K562 (cell line): ENCODE data around the gene CAMK2N1. TPM values are rescaled to one million over a fixed set of nuclear protein-coding genes. Genes with fewer than 3 reads are reported as not detected.

ENCODE experiments used
- BMI1 ChIP-seq: fragments of 150-350 bp; IDR thresholded peaks from 2 replicates; pipeline ENCODE4 v1.6.1; 2014; ENCODE audit warnings: low read length
- MCM2 ChIP-seq: fragments of 450-650 bp; IDR thresholded peaks from 2 replicates; pipeline ENCODE4 v1.6.1; 2017; ENCODE audit warnings: low read depth, mild to moderate bottlenecking
- NELFE ChIP-seq: IDR thresholded peaks from 2 replicates; pipeline ENCODE4 v1.6.1; 2011; ENCODE audit warnings: mild to moderate bottlenecking; ENCODE audit not compliant: insufficient read depth, insufficient read length
- NFXL1 ChIP-seq: fragments of 450-650 bp; formaldehyde crosslinking; IDR thresholded peaks from 2 replicates; pipeline ENCODE4 v1.4.0; 2021; ENCODE audit warnings: mild to moderate bottlenecking
- PCBP2 ChIP-seq: fragments of 200-400 bp; formaldehyde crosslinking; IDR thresholded peaks from 2 replicates; pipeline ENCODE4 v1.6.1; 2018; ENCODE audit warnings: low read length, low read depth, mild to moderate bottlenecking, moderate library complexity; ENCODE audit not compliant: poor library complexity, severe bottlenecking
- POLR2AphosphoS2 ChIP-seq: IDR thresholded peaks from 2 replicates; pipeline ENCODE4 v1.6.1; 2012; ENCODE audit warnings: low read length, improper control_type of control experiment
- TARDBP ChIP-seq: fragments of 450-650 bp; IDR thresholded peaks from 2 replicates; pipeline ENCODE4 v1.6.1; 2016
- XRCC3 ChIP-seq: fragments of 450-650 bp; IDR thresholded peaks from 2 replicates; pipeline ENCODE4 v1.6.1; 2017; ENCODE audit warnings: mild to moderate bottlenecking, moderate library complexity
- ZFPM2 ChIP-seq: fragments of 250-450 bp; sonication (Bioruptor Pico); IDR thresholded peaks from 2 replicates; pipeline ENCODE4 v1.5.1; 2022; ENCODE audit warnings: mild to moderate bottlenecking
- ZNF217 ChIP-seq: sonication (generic); formaldehyde crosslinking; IDR thresholded peaks from 2 replicates; pipeline ENCODE4 v1.8.0; 2022; ENCODE audit warnings: mild to moderate bottlenecking, missing genetic modification reagents
- ZNF232 ChIP-seq: sonication (generic); formaldehyde crosslinking; IDR thresholded peaks from 2 replicates; pipeline ENCODE4 v1.8.0; 2022; ENCODE audit warnings: mild to moderate bottlenecking, missing genetic modification reagents
- ZNF436 ChIP-seq: fragments of 250-450, 450-650 bp; sonication (Bioruptor Pico); formaldehyde crosslinking; IDR thresholded peaks from 2 replicates; pipeline ENCODE4 v1.7.0; 2020; ENCODE audit warnings: mild to moderate bottlenecking
- ZNF75A ChIP-seq: fragments of 450-650 bp; formaldehyde crosslinking; IDR thresholded peaks from 2 replicates; pipeline ENCODE4 v1.4.0; 2020; ENCODE audit warnings: mild to moderate bottlenecking
- polyA plus RNA-seq, 8 experiments: library from polyadenylated mRNA; depleted of rRNA in 4 of 8; stranded (reverse) in 5 of 8; unstranded in 3 of 8; fragments of >200 nt; fragmentation: Nextera tagmentation in 2 of 8; fragmentation: Illumina TruSeq in 1 of 8; extraction: Ambion mirVana in 2 of 8; extraction: Trizol in 1 of 8; gene quantifications; 2 replicates each; pipeline versions ENCODE4 v1.2.1 to v1.2.3, GENCODE V29; 2011 to 2014; ENCODE audit warnings: inconsistent platforms in 1 of 8, missing spikeins in 1 of 8
- total RNA-seq, 7 experiments: library from RNA; depleted of rRNA in 6 of 7; stranded (reverse); fragments of >200 nt in 6 of 7; fragmentation: Illumina TruSeq in 2 of 7; extraction: Trizol in 2 of 7; gene quantifications; 2 replicates each; pipeline versions ENCODE4 v1.2.1 to v1.2.3, GENCODE V29; 2011 to 2021; ENCODE audit warnings: low replicate concordance in 1 of 7
- TF ChIP-seq, protein P1 (sequence below): IDR thresholded peaks from 3 replicates; pipeline ENCODE4 v1.6.1; 2011; ENCODE audit warnings: borderline replicate concordance, mild to moderate bottlenecking; ENCODE audit not compliant: insufficient read length, insufficient read depth
- TF ChIP-seq, protein P2 (sequence below): fragments of 450-650 bp; IDR thresholded peaks from one replicate; pipeline ENCODE4 v1.6.1; 2018; ENCODE audit warnings: mild to moderate bottlenecking, moderate library complexity; ENCODE audit not compliant: partially characterized antibody
- TF ChIP-seq, protein P3 (sequence below): fragments of 450-650 bp; IDR thresholded peaks from 2 replicates; pipeline ENCODE4 v1.6.1; 2016
- TF ChIP-seq, protein P4 (sequence below): fragments of 250-450 bp; sonication (Bioruptor Pico); IDR thresholded peaks from 2 replicates; pipeline ENCODE4 v1.8.0; 2022; ENCODE audit warnings: inconsistent platforms, mild to moderate bottlenecking, moderate library complexity, borderline replicate concordance
- TF ChIP-seq, protein P5 (sequence below): fragments of 250-450 bp; sonication (Bioruptor Pico); IDR thresholded peaks from 2 replicates; pipeline ENCODE4 v1.4.0; 2020; ENCODE audit warnings: borderline replicate concordance
- TF ChIP-seq, protein P6 (sequence below): fragments of 450-650 bp; IDR thresholded peaks from 2 replicates; pipeline ENCODE4 v1.6.1; 2016; ENCODE audit warnings: mild to moderate bottlenecking

CAMK2N1 gene
- total and polyA plus RNA-seq, 9 of the 15 experiments (the other 6 are each of a cell fraction or from before 2014, with no cell fraction given): 0.09 to 1.4 (median 0.34) TPM

DNA sequence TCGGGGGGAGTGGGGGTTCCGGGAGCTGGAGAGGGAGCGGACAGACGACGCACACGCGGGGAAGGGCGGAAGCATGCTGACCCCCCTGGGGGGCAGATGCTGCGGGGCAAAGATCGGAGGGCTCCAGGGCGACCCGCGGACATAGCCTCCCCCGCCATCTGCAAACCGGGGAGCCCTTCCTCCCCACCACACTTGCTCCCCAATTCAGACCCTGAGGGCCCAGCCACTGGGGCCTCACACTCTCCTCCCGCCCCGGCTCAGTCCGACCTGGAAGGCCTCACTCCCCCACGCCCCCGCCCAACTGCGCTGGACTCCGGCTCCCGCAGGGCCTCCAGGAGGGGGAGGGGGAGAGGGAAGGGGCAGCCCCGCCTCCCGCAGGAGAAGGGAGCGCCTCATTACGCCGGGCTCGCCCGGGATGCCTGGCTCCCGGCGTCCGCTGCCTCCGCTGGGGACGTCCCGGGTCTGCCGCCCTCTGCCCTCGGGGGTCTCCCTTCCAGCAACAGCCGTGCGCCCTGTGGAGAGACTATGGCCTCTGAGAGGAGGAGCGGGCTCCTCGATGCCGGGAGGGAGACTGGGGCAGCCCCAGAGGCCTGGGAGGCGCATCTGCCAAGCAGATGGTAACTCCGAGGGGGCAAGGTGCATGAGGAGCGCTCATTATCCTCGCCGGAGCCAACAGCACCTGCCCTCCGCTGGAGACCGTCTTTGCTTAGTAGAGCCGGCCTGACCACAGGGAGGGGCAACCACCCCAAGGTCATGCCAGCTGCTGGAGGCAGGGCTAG, 636 bp upstream of the CAMK2N1 start (continued):
- no peak for TF ChIP-seq BMI1
- no peak for TF ChIP-seq ZNF436
- no peak for TF ChIP-seq MCM2
- no peak for TF ChIP-seq NELFE
- TF ChIP-seq POLR2AphosphoS2: no peak
- TF ChIP-seq, protein P1, sequence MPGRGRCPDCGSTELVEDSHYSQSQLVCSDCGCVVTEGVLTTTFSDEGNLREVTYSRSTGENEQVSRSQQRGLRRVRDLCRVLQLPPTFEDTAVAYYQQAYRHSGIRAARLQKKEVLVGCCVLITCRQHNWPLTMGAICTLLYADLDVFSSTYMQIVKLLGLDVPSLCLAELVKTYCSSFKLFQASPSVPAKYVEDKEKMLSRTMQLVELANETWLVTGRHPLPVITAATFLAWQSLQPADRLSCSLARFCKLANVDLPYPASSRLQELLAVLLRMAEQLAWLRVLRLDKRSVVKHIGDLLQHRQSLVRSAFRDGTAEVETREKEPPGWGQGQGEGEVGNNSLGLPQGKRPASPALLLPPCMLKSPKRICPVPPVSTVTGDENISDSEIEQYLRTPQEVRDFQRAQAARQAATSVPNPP: no peak
- no peak for TF ChIP-seq ZNF75A
- TF ChIP-seq, protein P2, sequence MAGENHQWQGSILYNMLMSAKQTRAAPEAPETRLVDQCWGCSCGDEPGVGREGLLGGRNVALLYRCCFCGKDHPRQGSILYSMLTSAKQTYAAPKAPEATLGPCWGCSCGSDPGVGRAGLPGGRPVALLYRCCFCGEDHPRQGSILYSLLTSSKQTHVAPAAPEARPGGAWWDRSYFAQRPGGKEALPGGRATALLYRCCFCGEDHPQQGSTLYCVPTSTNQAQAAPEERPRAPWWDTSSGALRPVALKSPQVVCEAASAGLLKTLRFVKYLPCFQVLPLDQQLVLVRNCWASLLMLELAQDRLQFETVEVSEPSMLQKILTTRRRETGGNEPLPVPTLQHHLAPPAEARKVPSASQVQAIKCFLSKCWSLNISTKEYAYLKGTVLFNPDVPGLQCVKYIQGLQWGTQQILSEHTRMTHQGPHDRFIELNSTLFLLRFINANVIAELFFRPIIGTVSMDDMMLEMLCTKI: no peak
- no peak for TF ChIP-seq NFXL1 (CRISPR knock-in tag)
- no peak for TF ChIP-seq XRCC3
- TF ChIP-seq, protein P3, sequence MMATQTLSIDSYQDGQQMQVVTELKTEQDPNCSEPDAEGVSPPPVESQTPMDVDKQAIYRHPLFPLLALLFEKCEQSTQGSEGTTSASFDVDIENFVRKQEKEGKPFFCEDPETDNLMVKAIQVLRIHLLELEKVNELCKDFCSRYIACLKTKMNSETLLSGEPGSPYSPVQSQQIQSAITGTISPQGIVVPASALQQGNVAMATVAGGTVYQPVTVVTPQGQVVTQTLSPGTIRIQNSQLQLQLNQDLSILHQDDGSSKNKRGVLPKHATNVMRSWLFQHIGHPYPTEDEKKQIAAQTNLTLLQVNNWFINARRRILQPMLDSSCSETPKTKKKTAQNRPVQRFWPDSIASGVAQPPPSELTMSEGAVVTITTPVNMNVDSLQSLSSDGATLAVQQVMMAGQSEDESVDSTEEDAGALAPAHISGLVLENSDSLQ: no peak
- no peak for TF ChIP-seq ZNF217
- TF ChIP-seq, protein P4, sequence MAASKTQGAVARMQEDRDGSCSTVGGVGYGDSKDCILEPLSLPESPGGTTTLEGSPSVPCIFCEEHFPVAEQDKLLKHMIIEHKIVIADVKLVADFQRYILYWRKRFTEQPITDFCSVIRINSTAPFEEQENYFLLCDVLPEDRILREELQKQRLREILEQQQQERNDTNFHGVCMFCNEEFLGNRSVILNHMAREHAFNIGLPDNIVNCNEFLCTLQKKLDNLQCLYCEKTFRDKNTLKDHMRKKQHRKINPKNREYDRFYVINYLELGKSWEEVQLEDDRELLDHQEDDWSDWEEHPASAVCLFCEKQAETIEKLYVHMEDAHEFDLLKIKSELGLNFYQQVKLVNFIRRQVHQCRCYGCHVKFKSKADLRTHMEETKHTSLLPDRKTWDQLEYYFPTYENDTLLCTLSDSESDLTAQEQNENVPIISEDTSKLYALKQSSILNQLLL (CRISPR knock-in tag): no peak
- TF ChIP-seq PCBP2: no peak
- TF ChIP-seq, protein P5, sequence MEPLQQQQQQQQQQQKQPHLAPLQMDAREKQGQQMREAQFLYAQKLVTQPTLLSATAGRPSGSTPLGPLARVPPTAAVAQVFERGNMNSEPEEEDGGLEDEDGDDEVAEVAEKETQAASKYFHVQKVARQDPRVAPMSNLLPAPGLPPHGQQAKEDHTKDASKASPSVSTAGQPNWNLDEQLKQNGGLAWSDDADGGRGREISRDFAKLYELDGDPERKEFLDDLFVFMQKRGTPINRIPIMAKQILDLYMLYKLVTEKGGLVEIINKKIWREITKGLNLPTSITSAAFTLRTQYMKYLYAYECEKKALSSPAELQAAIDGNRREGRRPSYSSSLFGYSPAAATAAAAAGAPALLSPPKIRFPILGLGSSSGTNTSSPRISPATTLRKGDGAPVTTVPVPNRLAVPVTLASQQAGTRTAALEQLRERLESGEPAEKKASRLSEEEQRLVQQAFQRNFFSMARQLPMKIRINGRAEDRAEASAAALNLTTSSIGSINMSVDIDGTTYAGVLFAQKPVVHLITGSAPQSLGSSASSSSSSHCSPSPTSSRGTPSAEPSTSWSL: no peak
- no peak for TF ChIP-seq ZNF232 (CRISPR knock-in tag)
- 0 out of 2 replicates have a peak, but pooled peaks have one; percentile 36 for TF ChIP-seq TARDBP
- TF ChIP-seq ZFPM2 (CRISPR knock-in tag): no peak
- TF ChIP-seq, protein P6, sequence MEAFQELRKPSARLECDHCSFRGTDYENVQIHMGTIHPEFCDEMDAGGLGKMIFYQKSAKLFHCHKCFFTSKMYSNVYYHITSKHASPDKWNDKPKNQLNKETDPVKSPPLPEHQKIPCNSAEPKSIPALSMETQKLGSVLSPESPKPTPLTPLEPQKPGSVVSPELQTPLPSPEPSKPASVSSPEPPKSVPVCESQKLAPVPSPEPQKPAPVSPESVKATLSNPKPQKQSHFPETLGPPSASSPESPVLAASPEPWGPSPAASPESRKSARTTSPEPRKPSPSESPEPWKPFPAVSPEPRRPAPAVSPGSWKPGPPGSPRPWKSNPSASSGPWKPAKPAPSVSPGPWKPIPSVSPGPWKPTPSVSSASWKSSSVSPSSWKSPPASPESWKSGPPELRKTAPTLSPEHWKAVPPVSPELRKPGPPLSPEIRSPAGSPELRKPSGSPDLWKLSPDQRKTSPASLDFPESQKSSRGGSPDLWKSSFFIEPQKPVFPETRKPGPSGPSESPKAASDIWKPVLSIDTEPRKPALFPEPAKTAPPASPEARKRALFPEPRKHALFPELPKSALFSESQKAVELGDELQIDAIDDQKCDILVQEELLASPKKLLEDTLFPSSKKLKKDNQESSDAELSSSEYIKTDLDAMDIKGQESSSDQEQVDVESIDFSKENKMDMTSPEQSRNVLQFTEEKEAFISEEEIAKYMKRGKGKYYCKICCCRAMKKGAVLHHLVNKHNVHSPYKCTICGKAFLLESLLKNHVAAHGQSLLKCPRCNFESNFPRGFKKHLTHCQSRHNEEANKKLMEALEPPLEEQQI: no peak
